Activated CD4-positive, alpha-beta T cell treated with anti-CD3 and anti-CD28 coated beads, Interleukin-2, amount 10 ng/mL, durations not matched to agents 24 days and 14 days (primary cell): ENCODE measurements around the gene IRF5. TPM values are rescaled to one million over a fixed set of nuclear protein-coding genes. Genes with fewer than 3 reads are reported as not detected.
"Not testable (repeated sequence)": the region's sequence is repeated elsewhere in the genome, so short reads cannot be mapped to it uniquely, and the experiment has no call there.

ENCODE experiments used
- DNase-seq: peaks from one replicate; pipeline ENCODE4 v3.0.0; 2022
- H3K27ac Mint-ChIP-seq: one replicate; pipeline ENCODE4 v1.8.0; 2022; ENCODE audit warnings: mild to moderate bottlenecking, mixed read lengths
- H3K27me3 Mint-ChIP-seq: one replicate; pipeline ENCODE4 v1.8.0; 2022; ENCODE audit warnings: mixed read lengths
- H3K36me3 Mint-ChIP-seq: one replicate; pipeline ENCODE4 v1.8.0; 2022; ENCODE audit warnings: low read depth, mild to moderate bottlenecking, mixed read lengths
- H3K4me1 Mint-ChIP-seq: one replicate; pipeline ENCODE4 v1.8.0; 2021; ENCODE audit warnings: mixed read lengths
- H3K4me3 Mint-ChIP-seq: one replicate; pipeline ENCODE4 v1.8.0; 2022; ENCODE audit warnings: mild to moderate bottlenecking, moderate library complexity, mixed read lengths
- H3K9me3 Mint-ChIP-seq: one replicate; pipeline ENCODE4 v1.8.0; 2021; ENCODE audit warnings: mixed read lengths
- intact Hi-C: fragments of 100-400 bp; cut with micrococcal nuclease; formaldehyde crosslinking; loops from one replicate; pipeline ENCODE4 v1.15.1; 2023
- total RNA-seq: library from RNA; stranded (reverse); gene quantifications from 2 replicates; pipeline ENCODE4 v1.2.3, GENCODE V29; 2022

Gene IRF5
- total RNA-seq, 1 donor from 2014 or later, result 18.6 TPM

DNA sequence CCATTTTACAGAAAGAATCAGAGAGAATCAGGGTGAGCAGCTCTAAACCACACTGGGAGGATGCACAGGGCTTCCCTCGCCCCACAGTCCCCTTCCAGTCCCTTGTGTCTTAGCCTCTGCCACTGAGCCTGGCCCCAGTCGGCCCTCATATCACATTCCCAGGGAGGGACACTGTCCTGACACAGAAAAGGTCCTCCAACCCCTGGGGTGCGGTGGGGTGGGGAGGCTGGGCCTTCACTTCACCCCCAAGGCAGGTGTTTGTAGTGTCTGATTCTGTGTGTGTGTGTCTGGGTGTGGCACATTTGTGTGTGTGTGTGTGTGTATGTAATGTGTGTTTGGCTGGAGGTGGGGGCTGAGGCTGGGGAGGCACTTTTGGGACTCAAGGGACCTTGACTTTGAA, 25.4 kb upstream of the IRF5 start:
- Mint-ChIP-seq H3K9me3 (no peaks in the 10 kb centered on the region), H3K4me3 (no peak overlapping the region), H3K4me1 (peaks cover 4% of the 10 kb centered on the region), H3K36me3 (no peaks in the 10 kb centered on the region), H3K27me3 (peaks cover 60% of the 10 kb centered on the region), H3K27ac (no peak overlapping the region)
- intact Hi-C loops, result no loop called here
- DNase-seq, result no peak

DNA sequence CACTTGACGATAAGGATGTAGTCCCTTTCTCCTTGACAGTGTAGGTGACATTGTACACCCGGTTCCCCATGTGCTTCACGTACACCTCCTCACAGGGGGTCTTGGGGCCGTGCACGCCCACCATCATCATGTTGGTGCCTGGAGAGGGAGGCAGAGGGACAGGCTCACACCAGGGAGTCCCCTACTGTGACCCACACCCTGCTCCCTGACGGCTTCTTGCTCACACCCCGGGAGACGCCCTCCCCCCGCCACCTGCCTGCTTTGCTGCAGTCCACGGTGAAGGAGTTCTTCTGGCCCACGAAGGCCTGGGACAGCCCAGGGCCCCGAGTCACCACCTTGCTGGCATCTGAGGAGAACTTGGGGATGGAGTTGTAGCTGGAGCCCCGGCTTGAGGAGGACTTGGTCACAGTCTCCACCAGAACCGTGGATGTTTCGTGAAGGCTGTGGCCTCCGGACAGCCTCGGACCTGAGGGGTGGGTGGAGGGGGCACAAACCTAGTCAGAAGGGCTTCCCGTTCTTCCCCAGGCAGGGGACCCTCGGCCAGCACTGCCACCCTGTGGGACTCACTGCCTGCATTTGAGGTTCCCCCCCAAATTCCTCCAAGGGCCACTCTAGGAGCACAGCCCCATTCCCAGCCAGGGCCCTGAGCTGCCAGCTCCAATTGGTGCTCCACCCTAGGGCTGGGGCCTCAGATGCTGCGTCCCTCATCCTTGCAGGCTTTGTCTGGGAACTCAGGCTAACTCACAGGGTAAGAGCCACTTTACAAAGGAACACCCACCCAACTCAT, 24.8 kb upstream of the IRF5 start:
- DNase-seq, intact Hi-C loops, H3K27ac Mint-ChIP-seq, H3K36me3 Mint-ChIP-seq, H3K9me3 Mint-ChIP-seq, H3K4me1 Mint-ChIP-seq, H3K4me3 Mint-ChIP-seq: not testable (repeated sequence)
- H3K27me3 Mint-ChIP-seq, result peaks cover 59% of the 10 kb centered on the region

DNA sequence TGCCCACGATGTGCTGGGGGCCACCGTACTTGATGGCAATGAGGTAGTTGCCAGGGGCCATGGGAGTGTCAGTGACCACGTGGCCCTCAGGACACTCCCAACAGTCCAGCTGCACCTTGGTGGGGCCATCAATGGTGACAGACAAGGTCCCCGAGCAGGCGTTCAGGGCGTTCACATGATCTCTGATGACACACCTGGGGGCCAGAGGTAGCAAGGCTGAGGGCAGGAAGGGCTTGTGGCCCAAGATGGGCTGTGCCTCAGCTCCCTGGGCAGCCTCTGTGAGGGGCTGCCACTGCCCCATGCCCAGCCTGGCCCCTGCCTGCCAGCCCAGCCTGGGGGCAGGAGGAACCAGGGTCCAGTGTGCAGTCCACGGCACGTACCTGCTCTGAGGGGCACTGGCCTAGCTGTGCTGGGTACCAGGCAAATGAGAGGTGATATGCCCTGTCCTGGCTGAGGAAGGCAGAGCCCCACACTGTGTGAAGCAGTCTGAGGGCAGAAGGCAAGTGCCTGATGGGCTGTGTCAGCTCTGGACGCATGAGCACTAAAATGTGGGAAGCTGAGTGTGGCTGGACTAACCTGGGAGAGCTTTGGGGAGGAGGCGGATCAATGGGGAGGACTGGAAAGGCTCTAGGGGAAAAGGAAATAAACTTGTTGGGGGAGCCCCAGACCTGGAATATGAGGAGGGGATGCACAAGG, 23.7 kb upstream of the IRF5 start:
- no peak for DNase-seq
- Mint-ChIP-seq H3K27ac (no peak overlapping the region), H3K36me3 (no peaks in the 10 kb centered on the region), H3K9me3 (no peaks in the 10 kb centered on the region), H3K27me3 (peaks cover 59% of the 10 kb centered on the region), H3K4me3 (no peak overlapping the region), H3K4me1 (peaks cover 4% of the 10 kb centered on the region)
- intact Hi-C loops, result no loop called here

DNA sequence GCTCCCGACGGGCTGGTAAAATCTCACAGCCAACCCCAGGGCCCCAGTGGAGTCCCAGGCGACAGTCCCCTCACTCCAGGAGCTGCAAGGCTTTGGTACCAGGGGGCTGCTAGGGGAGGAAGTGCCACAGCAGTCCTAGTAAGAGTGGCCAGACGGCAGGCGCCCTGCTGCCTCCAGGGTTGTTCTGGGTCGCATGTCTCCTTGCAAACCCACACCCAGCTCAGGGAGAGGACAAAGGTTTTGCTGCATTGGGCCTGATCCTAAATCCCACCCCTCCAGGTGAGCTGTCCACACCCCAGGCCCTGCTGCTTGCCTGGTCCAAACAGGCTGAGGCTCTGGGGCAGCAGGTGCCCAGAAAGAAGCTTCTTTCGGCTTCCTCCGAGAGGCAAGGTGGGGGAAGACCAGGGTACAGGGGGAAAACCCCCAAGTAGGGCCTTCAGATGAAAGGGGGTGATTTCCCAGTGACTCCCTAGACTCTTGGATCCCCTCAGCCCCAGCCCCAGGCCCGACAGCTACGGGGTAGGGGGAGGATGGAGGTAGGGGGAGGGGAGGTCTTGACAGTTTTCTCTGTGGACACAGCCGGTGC, 23.1 kb upstream of the IRF5 start:
- no peak for DNase-seq

DNA sequence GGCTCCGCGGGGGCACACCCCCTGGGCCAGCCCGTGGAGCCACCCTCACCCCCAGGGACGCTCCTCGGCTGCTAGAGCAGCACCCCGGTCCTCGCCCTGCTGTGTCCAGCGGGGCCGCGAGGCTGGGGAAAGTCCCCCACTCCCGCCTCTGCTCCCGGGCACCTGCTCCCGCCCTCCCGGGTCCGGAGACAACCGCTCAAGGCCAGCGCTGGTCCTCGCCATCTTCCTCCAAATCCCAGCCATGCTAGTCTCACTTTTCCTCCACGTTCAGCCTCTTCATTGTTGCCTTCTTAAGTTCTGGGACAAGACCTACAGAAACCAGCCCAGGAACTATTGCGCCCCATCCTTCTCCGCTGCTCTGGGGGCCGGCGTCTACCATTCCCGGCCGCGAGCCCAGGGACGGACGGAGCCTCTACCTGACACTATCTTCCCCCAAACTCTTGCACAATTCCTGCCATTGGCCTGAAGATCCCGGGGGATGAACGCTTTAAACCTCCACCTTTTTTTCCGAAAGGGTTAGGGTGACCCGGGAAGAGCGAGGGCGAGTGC, 22.4 kb upstream of the IRF5 start:
- Mint-ChIP-seq H3K9me3 (no peaks in the 10 kb centered on the region), H3K4me1 (peaks cover 4% of the 10 kb centered on the region), H3K4me3 (peak overlapping the region; percentile 34), H3K27me3 (peaks cover 59% of the 10 kb centered on the region), H3K27ac (no peak overlapping the region), H3K36me3 (no peaks in the 10 kb centered on the region)
- no peak for DNase-seq
- intact Hi-C loops, result no loop called here

More for the DNA sequence above, 23.1 kb upstream of the IRF5 start:
- no peaks in the 10 kb centered on the region for H3K9me3 Mint-ChIP-seq
- intact Hi-C loops, result no loop called here
- no peaks in the 10 kb centered on the region for H3K36me3 Mint-ChIP-seq
- H3K4me1 Mint-ChIP-seq, result peaks cover 4% of the 10 kb centered on the region
- H3K27ac Mint-ChIP-seq, result no peak overlapping the region
- H3K27me3 Mint-ChIP-seq, result peaks cover 59% of the 10 kb centered on the region
- H3K4me3 Mint-ChIP-seq, result no peak overlapping the region

DNA sequence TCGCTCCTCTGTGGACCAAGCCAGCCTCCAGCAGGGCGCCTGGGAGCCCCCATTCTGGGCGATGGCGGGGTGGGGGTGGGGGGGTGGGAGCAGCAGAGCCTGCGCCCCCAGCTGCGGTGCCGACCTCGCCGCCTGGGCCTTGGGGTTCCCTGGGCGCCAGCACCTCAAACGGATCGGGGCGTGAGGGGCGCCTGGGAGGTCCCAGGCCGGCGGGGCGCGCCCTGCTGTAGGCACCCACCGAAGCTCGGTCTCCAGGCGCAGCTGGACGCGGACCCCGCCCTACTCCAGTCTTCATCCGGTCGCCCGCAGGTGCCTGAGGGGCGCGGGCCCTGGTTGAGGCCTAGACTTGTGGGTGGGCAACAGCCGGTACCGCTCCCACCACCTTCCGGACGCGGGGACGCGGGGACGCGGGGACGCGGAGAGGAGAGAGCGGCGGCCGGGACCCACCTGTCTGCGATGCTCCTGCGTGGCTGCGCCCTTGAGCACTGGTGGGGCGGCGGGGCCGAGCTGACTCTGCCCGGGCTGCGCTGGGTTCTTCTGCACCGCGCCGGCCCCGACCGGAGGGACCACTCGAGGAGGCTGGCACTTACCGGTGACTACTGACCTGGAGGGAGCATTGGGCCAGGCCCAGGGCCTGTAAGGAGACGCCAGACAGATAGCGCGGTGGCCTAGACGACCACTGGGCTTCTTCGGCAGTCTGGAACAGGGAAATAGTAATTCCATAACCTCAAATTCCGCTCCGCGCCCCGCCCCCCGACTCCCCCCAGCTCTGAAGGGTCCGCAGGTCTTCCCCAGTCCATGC, 21.7 kb upstream of the IRF5 start:
- H3K36me3 Mint-ChIP-seq, result no peaks in the 10 kb centered on the region
- intact Hi-C loops, result no loop called here
- no peak for DNase-seq
- no peak overlapping the region for H3K27ac Mint-ChIP-seq
- H3K4me1 Mint-ChIP-seq, result peaks cover 4% of the 10 kb centered on the region
- H3K9me3 Mint-ChIP-seq, result no peaks in the 10 kb centered on the region
- peaks cover 61% of the 10 kb centered on the region for H3K27me3 Mint-ChIP-seq
- H3K4me3 Mint-ChIP-seq, result peak overlapping the region; percentile 34

DNA sequence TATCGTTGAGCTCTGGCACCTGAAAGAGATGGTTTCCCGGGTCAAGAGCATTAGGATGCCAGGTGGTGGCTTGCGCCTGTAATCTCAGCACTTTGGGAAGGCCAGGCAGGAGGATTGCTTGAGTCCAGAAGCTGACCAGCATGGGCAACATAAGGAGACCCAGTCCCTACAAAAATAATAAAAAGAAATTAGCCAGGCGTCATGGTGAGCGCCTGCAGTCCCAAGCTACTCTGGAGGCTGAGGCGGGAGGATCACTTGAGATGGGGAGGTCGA, 21.1 kb upstream of the IRF5 start:
- Mint-ChIP-seq H3K9me3 (no peaks in the 10 kb centered on the region), H3K27me3 (peaks cover 56% of the 10 kb centered on the region), H3K4me1 (peaks cover 4% of the 10 kb centered on the region), H3K36me3 (no peaks in the 10 kb centered on the region), H3K27ac (no peak overlapping the region), H3K4me3 (no peak overlapping the region)
- intact Hi-C loops, result no loop called here
- DNase-seq, result no peak

DNA sequence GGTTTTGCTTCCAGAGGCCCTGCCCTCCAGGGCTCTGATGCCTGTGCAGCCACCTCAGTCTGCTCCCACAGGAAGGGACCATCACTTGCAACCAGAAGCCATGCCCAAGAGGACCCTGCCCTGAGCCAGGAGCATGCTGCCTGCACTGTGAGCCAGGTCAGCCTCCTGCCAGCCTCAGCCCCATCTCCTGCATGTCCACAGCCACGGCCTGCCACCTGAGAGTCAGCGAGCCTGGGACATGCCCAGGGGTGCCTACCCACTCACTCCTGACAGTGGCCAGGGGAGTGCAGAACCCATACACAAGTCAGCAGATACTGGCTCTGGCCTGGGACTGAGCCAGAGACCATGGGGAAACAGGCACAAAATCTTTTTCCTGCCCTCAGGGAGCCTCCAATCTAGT, 20.6 kb upstream of the IRF5 start:
- Mint-ChIP-seq H3K27ac (no peak overlapping the region), H3K27me3 (peaks cover 53% of the 10 kb centered on the region)

DNA sequence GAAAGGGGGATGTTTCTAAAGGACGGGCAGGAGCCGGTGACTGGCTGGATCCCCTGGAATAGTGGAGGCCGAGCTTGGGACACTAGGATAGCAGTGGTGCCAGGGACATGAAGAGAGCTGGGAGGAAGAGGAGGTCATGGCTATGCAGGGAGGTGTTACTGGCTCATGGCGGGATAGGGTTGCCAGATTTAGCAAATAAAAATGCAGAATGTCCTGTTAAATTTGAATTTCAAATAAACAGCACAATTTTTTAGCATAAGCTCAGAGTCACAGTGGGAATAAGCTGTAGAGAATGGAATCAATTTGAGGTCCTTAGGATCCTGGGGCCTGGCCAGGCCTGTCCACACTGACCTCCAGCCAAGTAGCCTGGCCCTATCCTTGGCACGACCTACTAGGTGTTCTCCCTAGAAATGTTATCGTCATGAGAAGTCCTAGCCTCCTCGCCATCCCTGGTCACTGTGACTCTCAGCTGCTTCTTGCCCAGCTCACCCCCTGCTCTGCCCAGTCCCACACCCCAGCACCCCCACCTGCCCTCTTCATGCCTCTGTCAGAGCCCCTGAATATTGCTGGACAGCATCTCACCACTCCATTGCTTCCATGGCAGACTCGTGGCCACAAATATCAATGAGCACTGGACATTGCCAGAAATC, 19.6 kb upstream of the IRF5 start:
- intact Hi-C loops, result no loop called here
- H3K4me3 Mint-ChIP-seq, result no peak overlapping the region
- peaks cover 4% of the 10 kb centered on the region for H3K4me1 Mint-ChIP-seq
- H3K27ac Mint-ChIP-seq, result no peak overlapping the region
- no peaks in the 10 kb centered on the region for H3K36me3 Mint-ChIP-seq
- DNase-seq, result no peak
- H3K9me3 Mint-ChIP-seq, result no peaks in the 10 kb centered on the region
- peaks cover 50% of the 10 kb centered on the region for H3K27me3 Mint-ChIP-seq

More for the DNA sequence above, 20.6 kb upstream of the IRF5 start:
- no peak for DNase-seq
- no peak overlapping the region for H3K4me3 Mint-ChIP-seq
- intact Hi-C loops, result no loop called here
- H3K9me3 Mint-ChIP-seq, result no peaks in the 10 kb centered on the region
- H3K4me1 Mint-ChIP-seq, result peaks cover 4% of the 10 kb centered on the region
- H3K36me3 Mint-ChIP-seq, result no peaks in the 10 kb centered on the region

DNA sequence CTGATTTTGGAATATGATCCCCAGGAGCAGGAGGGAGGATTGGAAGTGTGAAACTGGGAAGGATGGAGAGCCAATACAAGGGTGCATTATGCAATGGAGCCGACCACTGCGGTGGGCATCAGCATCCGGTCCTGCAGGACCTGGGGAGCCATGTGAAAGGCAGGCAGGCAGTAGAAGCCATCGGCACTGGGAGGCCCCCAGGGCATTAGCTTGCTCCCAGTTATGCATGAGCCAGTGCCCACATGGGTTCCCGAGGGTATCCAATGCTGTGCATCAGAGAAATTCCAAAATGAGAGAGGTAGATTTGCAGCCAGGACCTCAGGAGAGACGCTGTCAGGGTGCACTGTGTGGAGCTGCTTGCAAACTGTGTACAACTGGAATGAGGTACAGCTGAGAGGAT, 18.5 kb upstream of the IRF5 start:
- H3K4me3 Mint-ChIP-seq, result no peak overlapping the region
- no peak overlapping the region for H3K27ac Mint-ChIP-seq
- peaks cover 4% of the 10 kb centered on the region for H3K4me1 Mint-ChIP-seq
- H3K36me3 Mint-ChIP-seq, result no peaks in the 10 kb centered on the region
- intact Hi-C loops, result no loop called here
- peaks cover 52% of the 10 kb centered on the region for H3K27me3 Mint-ChIP-seq
- DNase-seq, result no peak
- H3K9me3 Mint-ChIP-seq, result no peaks in the 10 kb centered on the region

DNA sequence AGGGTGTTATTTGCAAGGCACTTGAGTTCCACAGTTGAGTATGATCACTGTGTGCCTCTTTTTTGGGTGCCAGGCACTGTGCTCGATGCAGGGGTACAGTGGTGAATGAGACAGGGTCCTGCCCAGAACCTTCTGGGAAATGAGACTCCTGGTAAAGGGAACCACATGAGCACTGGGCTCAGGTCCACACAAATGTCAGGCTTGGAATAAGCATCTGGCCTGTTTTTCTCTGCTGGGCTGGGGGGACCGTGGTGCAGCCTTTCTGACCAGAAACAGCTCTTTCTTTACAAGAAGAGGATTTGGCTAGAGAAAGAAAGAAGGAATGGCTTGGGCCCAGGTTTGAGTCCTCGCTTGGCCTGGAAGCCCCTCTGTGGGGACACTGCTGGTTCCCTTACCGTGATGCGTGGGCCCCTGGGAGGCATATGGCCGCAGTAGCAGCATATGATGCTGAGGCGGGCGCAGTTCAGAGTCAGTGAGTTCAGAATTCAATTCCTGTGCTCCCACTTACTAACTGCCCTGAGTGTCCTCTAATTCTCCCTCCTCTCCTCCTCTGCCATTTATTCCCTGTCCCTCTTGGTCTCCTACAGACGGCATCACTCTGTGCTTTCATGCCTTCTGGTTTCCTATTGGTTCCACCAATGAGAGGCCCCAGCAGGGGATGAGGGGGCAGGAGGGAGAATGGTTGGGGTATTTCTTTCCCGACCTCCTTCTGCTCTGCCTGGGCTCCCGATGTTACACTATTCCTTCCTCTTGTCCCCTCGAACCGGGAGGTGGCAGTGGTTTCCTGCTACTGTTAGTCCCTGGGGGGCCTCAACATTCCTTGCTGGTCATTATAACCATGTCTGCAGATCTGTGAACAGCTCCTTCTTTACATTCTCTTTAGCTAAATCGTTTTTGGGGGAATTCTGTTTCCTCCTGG, 17.6 kb upstream of the IRF5 start:
- Mint-ChIP-seq H3K4me1 (peaks cover 4% of the 10 kb centered on the region), H3K9me3 (no peaks in the 10 kb centered on the region), H3K27me3 (peaks cover 55% of the 10 kb centered on the region), H3K27ac (no peak overlapping the region), H3K36me3 (no peaks in the 10 kb centered on the region), H3K4me3 (no peak overlapping the region)
- no peak for DNase-seq
- intact Hi-C loops, result no loop called here

DNA sequence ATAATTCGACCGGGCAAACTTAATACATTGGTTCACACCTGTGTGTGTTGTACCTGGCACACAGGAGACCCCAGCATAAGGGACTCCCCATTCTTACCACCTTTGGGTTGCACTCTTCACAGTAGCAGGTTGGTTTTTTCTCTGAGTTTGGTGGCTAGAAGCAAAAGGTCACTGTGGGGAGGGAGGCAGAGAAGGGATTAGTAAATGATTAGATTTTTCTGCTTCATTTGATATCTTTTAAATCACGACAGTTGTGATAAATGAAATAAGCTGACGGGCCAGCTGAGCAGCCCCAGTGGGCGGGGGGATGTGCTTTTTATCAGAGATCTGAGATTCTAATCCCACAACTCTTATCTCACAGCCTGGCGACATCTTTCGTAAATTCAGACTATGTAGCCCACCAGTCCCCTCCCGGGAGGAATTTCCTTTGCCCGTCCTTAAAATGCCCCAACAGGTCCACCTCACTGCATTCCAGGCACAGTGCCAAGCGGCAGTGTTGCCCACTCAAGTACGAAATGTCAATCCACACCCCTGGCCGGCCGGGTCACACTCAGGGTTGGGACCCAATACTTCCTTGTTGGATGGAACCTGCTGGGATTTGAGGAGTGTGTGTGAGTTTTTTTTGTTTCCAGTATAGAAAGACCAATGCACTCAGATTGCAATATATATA, 16.7 kb upstream of the IRF5 start:
- H3K4me1 Mint-ChIP-seq, result no peaks in the 10 kb centered on the region
- H3K36me3 Mint-ChIP-seq, result no peaks in the 10 kb centered on the region
- intact Hi-C loops, result no loop called here
- H3K4me3 Mint-ChIP-seq, result no peak overlapping the region
- peaks cover 52% of the 10 kb centered on the region for H3K27me3 Mint-ChIP-seq
- DNase-seq, result no peak
- H3K27ac Mint-ChIP-seq, result no peak overlapping the region
- H3K9me3 Mint-ChIP-seq, result no peaks in the 10 kb centered on the region
